CD8-positive, alpha-beta memory T cell (primary cell): ENCODE data around the gene RGS6. TPM values are rescaled to one million over a fixed set of nuclear protein-coding genes. Genes with fewer than 3 reads are reported as not detected.

Experiments used
- CTCF ChIA-PET: fragments of 350-600 bp; sonication (Branson Sonifier 250); formaldehyde crosslinking; loops from one replicate; lab custom pipeline; 2021; ENCODE audit warnings: antibody characterized with exemption; lab: Charles Lee
- POLR2A ChIA-PET: fragments of 350-600 bp; sonication (Branson Sonifier 250); formaldehyde crosslinking; loops from one replicate; lab custom pipeline; 2021; ENCODE audit warnings: antibody characterized with exemption; lab: Charles Lee
- DNase-seq, 5 donors: peaks; one replicate each; pipeline versions ENCODE4 v3.0.0 to v3.0.0-alpha.2; 2020 to 2022; ENCODE audit warnings: mixed read lengths in 1 of 5
- H3K27ac ChIP-seq: one replicate; pipeline ENCODE4 v1.7.0; 2013; ENCODE audit warnings: low read depth, mild to moderate bottlenecking, low read length, moderate library complexity
- H3K27me3 ChIP-seq: 2 replicates; pipeline ENCODE4 v1.7.0; 2013; ENCODE audit warnings: low read length, mild to moderate bottlenecking; ENCODE audit not compliant: insufficient read depth, poor library complexity, severe bottlenecking
- H3K36me3 ChIP-seq: 2 replicates; pipeline ENCODE4 v1.7.0; 2013; ENCODE audit warnings: mild to moderate bottlenecking, low read length, moderate library complexity; ENCODE audit not compliant: insufficient read depth
- H3K4me1 ChIP-seq: 2 replicates; pipeline ENCODE4 v1.7.0; 2013; ENCODE audit warnings: mild to moderate bottlenecking, low read length, moderate library complexity; ENCODE audit not compliant: insufficient read depth
- H3K4me3 ChIP-seq: 2 replicates; pipeline ENCODE4 v1.7.0; 2013; ENCODE audit warnings: mild to moderate bottlenecking, low read length
- H3K9me3 ChIP-seq: 2 replicates; pipeline ENCODE4 v1.7.0; 2013; ENCODE audit warnings: mild to moderate bottlenecking, low read length
- H3K27ac Mint-ChIP-seq, 8 donors: one replicate each; pipeline ENCODE4 v1.8.0; 2020 to 2021; ENCODE audit warnings: mixed read lengths in 8 of 8, mild to moderate bottlenecking in 6 of 8, inconsistent platforms in 3 of 8, moderate library complexity in 3 of 8
- H3K27me3 Mint-ChIP-seq, 2 donors: one replicate each; pipeline ENCODE4 v1.8.0; 2020 to 2021; ENCODE audit warnings: mixed read lengths in 2 of 2, mild to moderate bottlenecking in 1 of 2, moderate library complexity in 1 of 2
- H3K36me3 Mint-ChIP-seq, 3 donors: one replicate each; pipeline ENCODE4 v1.8.0; 2020 to 2021; ENCODE audit warnings: mixed read lengths in 3 of 3, inconsistent platforms in 1 of 3, mild to moderate bottlenecking in 1 of 3
- H3K4me1 Mint-ChIP-seq, 3 donors: one replicate each; pipeline ENCODE4 v1.8.0; 2020 to 2021; ENCODE audit warnings: mixed read lengths in 3 of 3, inconsistent platforms in 1 of 3, mild to moderate bottlenecking in 1 of 3
- H3K4me3 Mint-ChIP-seq, 7 donors: one replicate each; pipeline ENCODE4 v1.8.0; 2020 to 2021; ENCODE audit warnings: mixed read lengths in 7 of 7, mild to moderate bottlenecking in 6 of 7, moderate library complexity in 4 of 7, inconsistent platforms in 2 of 7
- H3K9me3 Mint-ChIP-seq, 5 donors: one replicate each; pipeline ENCODE4 v1.8.0; 2020 to 2022; ENCODE audit warnings: mixed read lengths in 5 of 5, mild to moderate bottlenecking in 3 of 5, moderate library complexity in 2 of 5, inconsistent platforms in 1 of 5
- polyA plus RNA-seq: library from polyadenylated mRNA; unstranded; fragments of 300-500 nt; fragmentation: Illumina TruSeq; gene quantifications from one replicate; pipeline ENCODE4 v1.2.3, GENCODE V29; 2021
- total RNA-seq, 2 experiments: library from RNA; stranded (reverse); gene quantifications; one replicate each; pipeline ENCODE4 v1.2.3, GENCODE V29; 2021

Gene RGS6
- total and polyA plus RNA-seq, 3 experiments from 2014 or later = 0.60 to 0.88 TPM; not detected in 1

DNA sequence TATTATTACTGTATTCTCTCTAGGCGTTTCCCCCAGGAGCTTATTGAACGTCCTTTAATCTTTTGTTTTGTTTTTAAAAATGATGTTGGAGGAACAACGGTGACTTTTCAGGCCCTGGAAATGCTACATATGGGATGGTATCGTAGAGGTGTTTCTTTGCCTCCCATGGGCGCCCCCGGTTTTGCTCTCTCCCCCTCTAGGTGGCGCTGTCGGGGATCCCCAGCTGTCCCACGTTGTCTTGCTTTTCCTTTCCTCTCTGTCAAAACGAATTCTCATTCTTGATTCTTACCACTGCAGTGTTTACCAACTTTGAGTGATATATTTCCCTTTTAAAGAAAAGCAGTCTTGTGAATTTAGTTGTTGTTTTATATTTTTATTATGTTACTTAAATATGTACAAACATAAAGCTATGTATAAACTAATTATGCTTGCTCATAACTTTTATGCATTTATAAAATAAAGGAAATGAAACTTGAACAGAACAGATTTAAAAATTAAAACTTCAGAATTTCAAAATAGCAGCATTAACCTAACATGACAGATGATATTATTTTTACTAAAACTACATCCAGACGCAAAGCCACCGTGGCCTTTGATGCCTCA, 171.9 kb downstream of the RGS6 start:
- Histone ChIP-seq H3K4me3 (no peak overlapping the region), H3K27me3 (no peaks in the 10 kb centered on the region), H3K4me1 (no peaks in the 10 kb centered on the region), H3K27ac (no peak overlapping the region), H3K36me3 (no peaks in the 10 kb centered on the region), H3K9me3 (no peaks in the 10 kb centered on the region)
- no peaks in the 10 kb centered on the region for H3K4me1 Mint-ChIP-seq
- peaks cover 0 to 2% (median 0%) of the 10 kb centered on the region in 5 donors for H3K9me3 Mint-ChIP-seq
- H3K36me3 Mint-ChIP-seq = no peaks in the 10 kb centered on the region
- DNase-seq = peak in 1 of 5 donors; percentile 22
- H3K27ac Mint-ChIP-seq = peak overlapping the region in 1 of 8 donors; percentile 82
- ChIA-PET CTCF (no interaction called here), POLR2A (no interaction called here)
- no peak overlapping the region for H3K4me3 Mint-ChIP-seq
- H3K27me3 Mint-ChIP-seq = peaks cover 11 to 27% of the 10 kb centered on the region in 2 donors

DNA sequence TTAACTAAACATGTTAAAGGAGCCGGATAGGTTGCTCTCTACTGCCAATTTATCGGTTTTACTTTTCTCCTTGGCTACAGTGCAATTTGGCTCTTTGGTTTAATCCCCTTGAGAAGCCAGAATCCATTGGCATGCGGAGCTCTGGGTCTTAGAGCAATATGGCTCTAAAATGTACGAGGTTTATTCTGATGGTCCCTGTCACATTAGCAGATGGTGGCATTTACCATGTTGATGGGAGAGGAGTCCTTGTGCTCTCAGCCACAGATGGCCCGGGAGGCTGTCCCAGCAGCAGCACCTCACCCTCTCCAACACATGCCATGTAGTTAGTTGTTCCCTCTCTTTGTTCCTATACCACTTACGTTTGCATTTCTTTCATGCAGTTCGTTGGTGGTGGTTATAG, 179.7 kb downstream of the RGS6 start:
- no peaks in the 10 kb centered on the region for H3K9me3 ChIP-seq
- H3K27me3 ChIP-seq = no peaks in the 10 kb centered on the region
- H3K27ac ChIP-seq = no peak overlapping the region
- H3K27me3 Mint-ChIP-seq = peaks cover 9 to 53% of the 10 kb centered on the region in 2 donors
- no peak for DNase-seq
- H3K4me3 Mint-ChIP-seq = no peak overlapping the region
- H3K27ac Mint-ChIP-seq = no peak overlapping the region
- no peaks in the 10 kb centered on the region for H3K9me3 Mint-ChIP-seq
- POLR2A ChIA-PET = no interaction called here
- no peaks in the 10 kb centered on the region for H3K4me1 Mint-ChIP-seq
- no peaks in the 10 kb centered on the region for H3K36me3 ChIP-seq
- H3K36me3 Mint-ChIP-seq = no peaks in the 10 kb centered on the region
- CTCF ChIA-PET = no interaction called here
- H3K4me1 ChIP-seq = no peaks in the 10 kb centered on the region
- H3K4me3 ChIP-seq = no peak overlapping the region

DNA sequence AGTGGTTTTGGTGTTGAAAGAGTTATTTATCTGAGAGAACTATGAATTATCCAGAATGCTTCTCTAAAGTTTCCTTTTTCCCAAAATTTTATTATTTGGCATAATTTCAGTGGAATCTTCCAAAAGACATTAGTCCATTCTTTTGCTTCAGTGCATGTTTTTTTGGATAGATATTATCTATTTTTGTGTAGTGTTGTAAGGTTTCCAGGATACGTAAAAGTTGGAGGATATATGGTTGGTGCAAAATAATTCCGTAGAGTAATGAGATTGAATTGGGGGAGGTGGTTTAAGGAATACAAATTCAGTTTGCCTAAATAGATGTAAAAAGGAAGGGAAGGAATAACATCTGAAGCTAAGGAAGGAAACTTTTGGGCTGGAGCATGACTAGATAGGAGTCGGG, 186.6 kb downstream of the RGS6 start:
- ChIA-PET POLR2A (no interaction called here), CTCF (no interaction called here)
- no peak overlapping the region for H3K4me3 Mint-ChIP-seq

DNA sequence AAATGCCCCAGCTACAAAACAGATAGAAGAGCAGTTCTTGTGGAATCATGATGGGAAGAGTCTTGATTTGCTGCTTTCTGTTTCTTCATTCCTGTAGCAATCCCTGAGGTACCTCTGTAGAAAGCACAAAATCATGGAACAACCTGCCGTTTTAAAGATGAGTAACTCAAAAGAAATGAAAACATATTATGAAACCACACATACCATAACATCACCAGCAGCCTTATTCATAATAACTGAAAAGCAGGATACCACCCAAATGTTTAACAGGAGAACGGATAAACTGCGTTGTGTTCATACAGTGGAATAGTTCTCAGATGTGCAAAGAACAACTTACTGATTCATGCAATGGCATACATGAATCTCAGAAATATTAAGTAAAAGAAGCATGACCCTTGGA, 188.1 kb downstream of the RGS6 start:
- Histone ChIP-seq H3K27me3 (no peaks in the 10 kb centered on the region), H3K27ac (no peak overlapping the region), H3K36me3 (no peaks in the 10 kb centered on the region), H3K4me3 (no peak overlapping the region), H3K4me1 (no peaks in the 10 kb centered on the region), H3K9me3 (no peaks in the 10 kb centered on the region)
- POLR2A ChIA-PET = no interaction called here
- CTCF ChIA-PET = no interaction called here
- DNase-seq = no peak
- Mint-ChIP-seq H3K9me3 (peaks cover 0 to 2% (median 0%) of the 10 kb centered on the region in 5 donors), H3K4me3 (no peak overlapping the region), H3K4me1 (no peaks in the 10 kb centered on the region), H3K36me3 (no peaks in the 10 kb centered on the region), H3K27me3 (peaks cover 7% of the 10 kb centered on the region in 2 donors), H3K27ac (no peak overlapping the region)

More for the DNA sequence above, 186.6 kb downstream of the RGS6 start:
- H3K9me3 Mint-ChIP-seq = peaks cover 0 to 2% (median 0%) of the 10 kb centered on the region in 5 donors
- H3K9me3 ChIP-seq = no peaks in the 10 kb centered on the region
- H3K27me3 ChIP-seq = no peaks in the 10 kb centered on the region
- no peaks in the 10 kb centered on the region for H3K4me1 Mint-ChIP-seq
- H3K4me3 ChIP-seq = no peak overlapping the region
- H3K36me3 Mint-ChIP-seq = no peaks in the 10 kb centered on the region
- no peaks in the 10 kb centered on the region for H3K4me1 ChIP-seq
- no peak for DNase-seq
- no peak overlapping the region for H3K27ac Mint-ChIP-seq
- H3K27ac ChIP-seq = no peak overlapping the region
- peaks cover 7 to 18% of the 10 kb centered on the region in 2 donors for H3K27me3 Mint-ChIP-seq
- no peaks in the 10 kb centered on the region for H3K36me3 ChIP-seq

DNA sequence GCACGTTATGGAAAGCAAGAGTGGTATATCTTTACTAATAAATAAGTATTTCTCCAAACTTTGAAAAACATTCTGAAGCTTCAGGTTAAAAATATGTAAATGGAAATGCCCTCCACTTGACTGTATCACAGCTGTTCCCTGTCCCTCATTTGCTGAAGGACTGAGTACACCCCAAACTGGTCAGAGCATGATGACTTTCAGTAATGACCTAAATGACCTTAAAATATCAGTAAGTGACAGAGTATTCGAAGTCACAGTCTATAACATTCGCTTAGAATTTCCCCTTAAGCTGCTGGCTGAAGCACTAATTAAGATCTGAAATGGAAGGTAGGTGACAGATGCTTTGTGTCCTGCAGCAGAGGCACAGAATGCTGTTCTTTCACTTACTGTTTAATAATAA, 191.5 kb downstream of the RGS6 start:
- Histone ChIP-seq H3K4me3 (no peak overlapping the region), H3K27ac (no peak overlapping the region), H3K4me1 (no peaks in the 10 kb centered on the region), H3K9me3 (no peaks in the 10 kb centered on the region), H3K27me3 (no peaks in the 10 kb centered on the region), H3K36me3 (no peaks in the 10 kb centered on the region)
- ChIA-PET CTCF (no interaction called here), POLR2A (no interaction called here)
- no peak overlapping the region for H3K4me3 Mint-ChIP-seq
- H3K36me3 Mint-ChIP-seq = no peaks in the 10 kb centered on the region
- no peak overlapping the region for H3K27ac Mint-ChIP-seq
- DNase-seq = no peak
- H3K9me3 Mint-ChIP-seq = peaks cover 0 to 3% (median 0%) of the 10 kb centered on the region in 5 donors
- H3K27me3 Mint-ChIP-seq = peaks cover 10 to 15% of the 10 kb centered on the region in 2 donors
- H3K4me1 Mint-ChIP-seq = peaks cover 0 to 4% (median 0%) of the 10 kb centered on the region in 3 donors

DNA sequence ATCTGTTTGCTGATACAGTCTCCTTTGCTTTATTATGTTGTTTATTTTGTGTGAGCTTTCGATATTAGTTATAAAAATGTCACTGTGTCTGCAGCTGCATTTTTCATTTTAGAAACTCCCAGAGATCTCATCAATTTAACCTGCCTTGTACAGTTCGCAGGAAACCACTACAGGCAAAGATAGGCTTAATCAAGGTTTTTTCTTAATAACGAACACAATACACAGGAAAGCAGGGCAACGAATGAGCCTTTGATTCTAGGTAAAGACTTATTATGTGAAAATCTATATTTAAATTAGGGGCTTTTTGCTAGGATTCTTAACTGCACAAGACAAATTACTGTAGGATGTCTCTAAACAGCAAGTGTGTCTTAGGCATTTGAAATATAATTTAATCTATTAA, 191.9 kb downstream of the RGS6 start:
- Histone ChIP-seq H3K9me3 (no peaks in the 10 kb centered on the region), H3K27ac (no peak overlapping the region), H3K4me3 (no peak overlapping the region), H3K27me3 (peaks cover 4% of the 10 kb centered on the region), H3K36me3 (no peaks in the 10 kb centered on the region), H3K4me1 (no peaks in the 10 kb centered on the region)
- Mint-ChIP-seq H3K36me3 (no peaks in the 10 kb centered on the region), H3K4me1 (peaks cover 0 to 4% (median 0%) of the 10 kb centered on the region in 3 donors), H3K27ac (no peak overlapping the region), H3K27me3 (peaks cover 8 to 15% of the 10 kb centered on the region in 2 donors), H3K4me3 (no peak overlapping the region), H3K9me3 (peaks cover 0 to 3% (median 0%) of the 10 kb centered on the region in 5 donors)
- POLR2A ChIA-PET = no interaction called here
- CTCF ChIA-PET = no interaction called here
- DNase-seq = no peak

DNA sequence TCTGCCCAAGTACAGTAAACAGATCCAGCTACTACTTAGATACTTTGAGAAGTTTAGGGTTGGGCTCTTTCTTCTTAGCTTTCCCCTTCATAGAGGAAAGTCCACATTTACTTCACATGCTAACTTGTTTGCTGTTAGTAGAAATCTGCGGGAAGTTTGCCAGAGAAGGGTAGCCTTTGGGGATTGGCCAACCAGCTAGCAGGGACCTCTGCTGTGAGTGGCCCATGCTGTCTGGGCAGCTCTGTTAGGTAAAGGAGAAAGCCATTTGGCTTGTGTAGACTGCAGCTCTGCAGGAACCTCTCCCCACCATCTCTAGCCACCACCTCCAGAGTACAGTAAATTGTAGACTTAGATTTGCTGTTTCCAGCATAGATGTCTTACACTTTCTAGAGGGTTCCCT, 193.9 kb downstream of the RGS6 start:
- Histone ChIP-seq H3K4me3 (no peak overlapping the region), H3K27ac (no peak overlapping the region), H3K36me3 (no peaks in the 10 kb centered on the region), H3K9me3 (no peaks in the 10 kb centered on the region), H3K27me3 (peaks cover 4% of the 10 kb centered on the region), H3K4me1 (no peaks in the 10 kb centered on the region)
- no peak overlapping the region for H3K27ac Mint-ChIP-seq
- peaks cover 8 to 27% of the 10 kb centered on the region in 2 donors for H3K27me3 Mint-ChIP-seq
- peaks cover 0 to 4% (median 0%) of the 10 kb centered on the region in 3 donors for H3K4me1 Mint-ChIP-seq
- H3K36me3 Mint-ChIP-seq = no peaks in the 10 kb centered on the region
- CTCF ChIA-PET = no interaction called here
- POLR2A ChIA-PET = no interaction called here
- peaks cover 0 to 3% (median 0%) of the 10 kb centered on the region in 5 donors for H3K9me3 Mint-ChIP-seq
- DNase-seq = no peak
- no peak overlapping the region for H3K4me3 Mint-ChIP-seq

DNA sequence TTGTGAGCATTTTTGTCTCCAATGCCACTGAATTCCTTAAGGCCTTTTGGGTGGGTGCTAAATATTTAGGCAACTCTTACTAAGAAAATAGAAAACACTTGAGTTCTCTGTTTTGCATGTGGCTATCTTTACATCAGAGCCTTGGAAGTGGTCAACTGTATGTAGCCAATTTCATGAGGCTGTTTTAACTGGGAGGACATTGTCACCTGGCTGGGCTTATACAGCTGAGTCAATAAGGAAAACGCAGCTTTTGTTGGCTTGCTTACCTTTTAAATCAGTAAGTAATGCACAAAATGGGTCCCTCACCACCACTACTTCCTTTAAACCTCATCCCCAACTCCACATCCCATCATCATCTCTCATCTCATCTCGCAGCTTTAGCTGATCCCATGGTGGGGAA, 194.3 kb downstream of the RGS6 start:
- POLR2A ChIA-PET = no interaction called here
- no peaks in the 10 kb centered on the region for H3K4me1 ChIP-seq
- peaks cover 4% of the 10 kb centered on the region for H3K27me3 ChIP-seq
- H3K36me3 ChIP-seq = no peaks in the 10 kb centered on the region
- H3K36me3 Mint-ChIP-seq = no peaks in the 10 kb centered on the region
- H3K4me1 Mint-ChIP-seq = peaks cover 0 to 4% (median 0%) of the 10 kb centered on the region in 3 donors
- H3K27me3 Mint-ChIP-seq = peaks cover 8 to 30% of the 10 kb centered on the region in 2 donors
- H3K27ac ChIP-seq = no peak overlapping the region
- no peak overlapping the region for H3K27ac Mint-ChIP-seq
- H3K4me3 ChIP-seq = no peak overlapping the region
- H3K9me3 Mint-ChIP-seq = peaks cover 0 to 3% (median 0%) of the 10 kb centered on the region in 5 donors
- CTCF ChIA-PET = no interaction called here
- H3K4me3 Mint-ChIP-seq = no peak overlapping the region
- H3K9me3 ChIP-seq = no peaks in the 10 kb centered on the region
- no peak for DNase-seq
